K562 (cell line): ENCODE data around the gene SYS1. TPM values are rescaled to one million over a fixed set of nuclear protein-coding genes. Genes with fewer than 3 reads are reported as not detected.

ENCODE experiments used
- BACH1 ChIP-seq: fragments of 200-800 bp; sonication (Bioruptor generic); IDR thresholded peaks from 2 replicates; pipeline ENCODE4 v1.6.1; 2016; ENCODE audit warnings: missing genetic modification characterization, missing compliant biosample characterization
- KDM2B ChIP-seq: fragments of 250-450 bp; sonication (Bioruptor Pico); IDR thresholded peaks from 2 replicates; pipeline ENCODE4 v1.8.0; 2021; ENCODE audit warnings: mild to moderate bottlenecking, moderate library complexity
- KLF1 ChIP-seq: fragments of 450-650 bp; IDR thresholded peaks from 2 replicates; pipeline ENCODE4 v1.6.1; 2016; ENCODE audit warnings: missing genetic modification characterization, missing compliant biosample characterization
- LARP7 ChIP-seq: fragments of 450-650 bp; IDR thresholded peaks from 2 replicates; pipeline ENCODE4 v1.6.1; 2016
- SMARCE1 ChIP-seq: fragments of 450-650 bp; IDR thresholded peaks from 2 replicates; pipeline ENCODE4 v1.7.1; 2016; ENCODE audit warnings: mild to moderate bottlenecking
- SRSF7 ChIP-seq: fragments of 200-400 bp; formaldehyde crosslinking; optimal IDR thresholded peaks from 2 replicates; pipeline ENCODE3; 2017; ENCODE audit warnings: mild to moderate bottlenecking, low read depth, low read length
- TEAD2 ChIP-seq: fragments of 450-650 bp; IDR thresholded peaks from 2 replicates; pipeline ENCODE4 v1.6.1; 2016; ENCODE audit warnings: missing genetic modification characterization, control low read depth, missing compliant biosample characterization
- U2AF1 ChIP-seq: fragments of 200-400 bp; formaldehyde crosslinking; optimal IDR thresholded peaks from 2 replicates; pipeline ENCODE3; 2017; ENCODE audit warnings: mild to moderate bottlenecking, low read depth, low read length, moderate library complexity
- XRCC3 ChIP-seq: fragments of 450-650 bp; IDR thresholded peaks from 2 replicates; pipeline ENCODE4 v1.6.1; 2017; ENCODE audit warnings: mild to moderate bottlenecking, moderate library complexity
- ZNF561 ChIP-seq: fragments of 450-650 bp; formaldehyde crosslinking; conservative IDR thresholded peaks from 2 replicates; pipeline ENCODE4 v1.4.0; 2020; ENCODE audit warnings: mild to moderate bottlenecking, moderate library complexity
- polyA plus RNA-seq, 8 experiments: library from polyadenylated mRNA; depleted of rRNA in 4 of 8; stranded (reverse) in 5 of 8; unstranded in 3 of 8; fragments of >200 nt; fragmentation: Nextera tagmentation in 2 of 8; fragmentation: Illumina TruSeq in 1 of 8; extraction: Ambion mirVana in 2 of 8; extraction: Trizol in 1 of 8; gene quantifications; 2 replicates each; pipeline versions ENCODE4 v1.2.1 to v1.2.3, GENCODE V29; 2011 to 2014; ENCODE audit warnings: inconsistent platforms in 1 of 8, missing spikeins in 1 of 8
- total RNA-seq, 7 experiments: library from RNA; depleted of rRNA in 6 of 7; stranded (reverse); fragments of >200 nt in 6 of 7; fragmentation: Illumina TruSeq in 2 of 7; extraction: Trizol in 2 of 7; gene quantifications; 2 replicates each; pipeline versions ENCODE4 v1.2.1 to v1.2.3, GENCODE V29; 2011 to 2021; ENCODE audit warnings: low replicate concordance in 1 of 7
- TF ChIP-seq, protein P1 (sequence below), 2 experiments: fragments of 450-650 bp; IDR thresholded peaks; 2 replicates each; pipeline ENCODE4 v1.6.1; 2016; ENCODE audit warnings: mild to moderate bottlenecking in 2 of 2, borderline replicate concordance in 1 of 2, low read depth in 1 of 2, moderate library complexity in 1 of 2
- TF ChIP-seq, protein P2 (sequence below): fragments of 250-450 bp; sonication (Bioruptor Pico); IDR thresholded peaks from 2 replicates; pipeline ENCODE4 v1.8.0; 2022; ENCODE audit warnings: inconsistent platforms, mild to moderate bottlenecking, moderate library complexity, borderline replicate concordance
- TF ChIP-seq, protein P3 (sequence below): fragments of 450-650 bp; IDR thresholded peaks from 2 replicates; pipeline ENCODE4 v1.6.1; 2016; ENCODE audit warnings: borderline replicate concordance
- TF ChIP-seq, protein P4 (sequence below): sonication (generic); formaldehyde crosslinking; IDR thresholded peaks from 2 replicates; pipeline ENCODE4 v1.8.0; 2022; ENCODE audit warnings: mild to moderate bottlenecking, missing genetic modification reagents

SYS1 gene
- total and polyA plus RNA-seq, 9 of the 15 experiments (the other 6 are each of a cell fraction or from before 2014, with no cell fraction given), result 11.1 to 25.2 (median 17.5) TPM

DNA sequence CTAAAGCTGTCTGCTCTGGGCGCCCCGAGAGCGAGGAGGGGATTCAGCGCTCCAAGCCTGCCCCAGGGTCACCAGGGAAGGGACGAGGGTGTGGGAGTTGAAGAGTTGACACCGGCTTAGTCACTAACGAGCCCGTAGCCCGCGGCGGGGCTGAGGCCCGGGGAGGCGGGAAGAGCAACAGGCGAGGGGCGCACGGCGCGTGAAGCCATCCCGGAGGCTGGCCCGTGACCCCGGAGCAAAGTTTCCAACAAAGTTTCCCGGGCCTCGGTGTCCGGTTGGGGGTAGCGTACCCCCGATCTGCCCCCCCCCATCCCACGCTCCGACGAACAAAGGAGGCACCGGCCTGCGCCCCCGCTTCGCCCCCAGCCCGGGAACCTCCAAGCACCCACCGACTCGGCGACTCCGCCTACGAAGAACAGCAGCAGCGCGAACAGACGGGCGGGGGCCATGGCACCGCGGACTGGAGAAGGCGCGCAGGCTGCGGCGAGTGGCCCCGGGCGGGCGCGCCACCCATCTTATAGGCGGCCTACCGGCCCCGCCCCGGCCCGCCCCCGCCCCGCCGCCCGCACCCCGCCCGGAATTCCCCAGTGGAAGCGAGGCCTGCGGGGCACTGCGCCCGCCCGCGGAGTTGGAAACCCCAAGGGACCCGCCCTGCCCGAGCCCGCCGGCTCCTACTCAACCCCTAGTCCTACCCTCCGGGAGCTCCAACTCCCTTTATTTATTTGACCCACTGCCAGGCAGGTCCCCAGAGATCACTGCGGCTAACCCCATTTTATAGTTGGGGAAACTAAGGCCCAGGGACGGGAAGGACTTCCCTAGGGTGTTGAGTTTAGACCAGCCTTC lies 14.8 kb upstream of the SYS1 start, which contains the start of gene SDC4 (continued):
- TF ChIP-seq, protein P1, sequence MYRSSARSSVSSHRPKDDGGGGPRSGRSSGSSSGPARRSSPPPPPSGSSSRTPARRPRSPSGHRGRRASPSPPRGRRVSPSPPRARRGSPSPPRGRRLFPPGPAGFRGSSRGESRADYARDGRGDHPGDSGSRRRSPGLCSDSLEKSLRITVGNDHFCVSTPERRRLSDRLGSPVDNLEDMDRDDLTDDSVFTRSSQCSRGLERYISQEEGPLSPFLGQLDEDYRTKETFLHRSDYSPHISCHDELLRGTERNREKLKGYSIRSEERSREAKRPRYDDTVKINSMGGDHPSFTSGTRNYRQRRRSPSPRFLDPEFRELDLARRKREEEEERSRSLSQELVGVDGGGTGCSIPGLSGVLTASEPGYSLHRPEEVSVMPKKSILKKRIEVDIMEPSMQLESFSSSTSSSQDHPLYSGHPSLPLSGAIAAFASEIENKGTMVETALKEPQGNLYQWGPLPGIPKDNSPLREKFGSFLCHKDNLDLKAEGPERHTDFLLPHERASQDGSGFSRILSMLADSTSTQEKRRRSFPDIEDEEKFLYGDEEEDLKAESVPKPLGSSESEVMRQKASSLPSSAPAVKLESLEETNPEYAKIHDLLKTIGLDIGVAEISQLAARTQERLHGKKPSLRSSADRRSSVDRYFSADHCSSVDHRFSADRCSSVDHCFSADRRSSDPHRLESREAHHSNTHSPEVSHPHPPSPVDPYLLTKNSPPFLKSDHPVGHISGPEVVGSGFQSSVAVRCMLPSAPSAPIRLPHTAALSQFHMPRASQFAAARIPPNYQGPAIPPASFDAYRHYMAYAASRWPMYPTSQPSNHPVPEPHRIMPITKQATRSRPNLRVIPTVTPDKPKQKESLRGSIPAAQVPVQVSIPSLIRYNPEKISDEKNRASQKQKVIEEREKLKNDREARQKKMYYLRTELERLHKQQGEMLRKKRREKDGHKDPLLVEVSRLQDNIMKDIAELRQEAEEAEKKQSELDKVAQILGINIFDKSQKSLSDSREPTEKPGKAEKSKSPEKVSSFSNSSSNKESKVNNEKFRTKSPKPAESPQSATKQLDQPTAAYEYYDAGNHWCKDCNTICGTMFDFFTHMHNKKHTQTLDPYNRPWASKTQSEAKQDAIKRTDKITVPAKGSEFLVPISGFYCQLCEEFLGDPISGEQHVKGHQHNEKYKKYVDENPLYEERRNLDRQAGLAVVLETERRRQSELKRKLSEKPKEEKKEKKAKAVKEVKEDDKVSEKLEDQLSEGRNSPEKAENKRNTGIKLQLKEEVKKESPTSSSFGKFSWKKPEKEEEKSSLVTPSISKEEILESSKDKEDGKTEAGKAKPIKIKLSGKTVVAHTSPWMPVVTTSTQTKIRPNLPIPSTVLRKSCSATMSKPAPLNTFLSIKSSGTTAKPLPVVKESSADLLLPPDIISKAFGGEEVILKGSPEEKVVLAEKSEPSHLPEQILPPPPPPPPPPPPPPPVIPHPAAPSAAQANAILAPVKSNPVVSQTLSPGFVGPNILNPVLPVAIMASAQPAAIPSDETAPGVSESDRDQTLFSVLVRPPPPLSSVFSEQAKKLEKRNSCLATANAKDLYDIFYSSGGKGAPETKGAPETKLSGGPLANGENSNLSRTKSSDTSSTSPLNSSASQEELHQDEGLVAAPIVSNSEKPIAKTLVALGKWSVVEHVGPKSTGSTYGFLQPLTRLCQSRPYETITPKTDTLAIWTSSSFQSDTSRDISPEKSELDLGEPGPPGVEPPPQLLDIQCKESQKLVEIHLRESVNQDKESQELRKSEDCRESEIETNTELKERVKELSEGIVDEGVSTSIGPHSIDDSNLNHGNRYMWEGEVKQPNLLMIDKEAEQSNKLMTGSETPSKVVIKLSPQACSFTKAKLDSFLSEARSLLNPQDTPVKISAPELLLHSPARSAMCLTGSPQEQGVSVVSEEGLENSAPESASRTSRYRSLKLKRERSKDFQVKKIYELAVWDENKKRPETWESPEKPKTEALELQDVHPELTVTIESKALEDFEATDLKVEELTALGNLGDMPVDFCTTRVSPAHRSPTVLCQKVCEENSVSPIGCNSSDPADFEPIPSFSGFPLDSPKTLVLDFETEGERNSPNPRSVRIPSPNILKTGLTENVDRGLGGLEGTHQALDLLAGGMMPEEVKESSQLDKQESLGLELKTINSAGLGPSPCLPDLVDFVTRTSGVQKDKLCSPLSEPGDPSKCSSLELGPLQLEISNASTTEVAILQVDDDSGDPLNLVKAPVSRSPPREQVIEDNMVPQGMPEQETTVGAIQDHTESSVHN (IDR thresholded peaks at IDR 0.05; ENCODE audit: borderline replicate concordance in 1 of 2, low read depth in 1 of 2), result no peak
- no peak for TF ChIP-seq XRCC3
- TF ChIP-seq KLF1 (tag), result no peak
- no peak for TF ChIP-seq BACH1 (tag)
- no peak for TF ChIP-seq TEAD2 (tag)
- no peak for TF ChIP-seq LARP7
- TF ChIP-seq KDM2B (CRISPR knock-in tag), result peak; percentile 36; the same call in 1 of the 2 replicates
- TF ChIP-seq, protein P2, sequence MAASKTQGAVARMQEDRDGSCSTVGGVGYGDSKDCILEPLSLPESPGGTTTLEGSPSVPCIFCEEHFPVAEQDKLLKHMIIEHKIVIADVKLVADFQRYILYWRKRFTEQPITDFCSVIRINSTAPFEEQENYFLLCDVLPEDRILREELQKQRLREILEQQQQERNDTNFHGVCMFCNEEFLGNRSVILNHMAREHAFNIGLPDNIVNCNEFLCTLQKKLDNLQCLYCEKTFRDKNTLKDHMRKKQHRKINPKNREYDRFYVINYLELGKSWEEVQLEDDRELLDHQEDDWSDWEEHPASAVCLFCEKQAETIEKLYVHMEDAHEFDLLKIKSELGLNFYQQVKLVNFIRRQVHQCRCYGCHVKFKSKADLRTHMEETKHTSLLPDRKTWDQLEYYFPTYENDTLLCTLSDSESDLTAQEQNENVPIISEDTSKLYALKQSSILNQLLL (CRISPR knock-in tag), result no peak
- no peak for TF ChIP-seq SRSF7
- TF ChIP-seq, protein P3, sequence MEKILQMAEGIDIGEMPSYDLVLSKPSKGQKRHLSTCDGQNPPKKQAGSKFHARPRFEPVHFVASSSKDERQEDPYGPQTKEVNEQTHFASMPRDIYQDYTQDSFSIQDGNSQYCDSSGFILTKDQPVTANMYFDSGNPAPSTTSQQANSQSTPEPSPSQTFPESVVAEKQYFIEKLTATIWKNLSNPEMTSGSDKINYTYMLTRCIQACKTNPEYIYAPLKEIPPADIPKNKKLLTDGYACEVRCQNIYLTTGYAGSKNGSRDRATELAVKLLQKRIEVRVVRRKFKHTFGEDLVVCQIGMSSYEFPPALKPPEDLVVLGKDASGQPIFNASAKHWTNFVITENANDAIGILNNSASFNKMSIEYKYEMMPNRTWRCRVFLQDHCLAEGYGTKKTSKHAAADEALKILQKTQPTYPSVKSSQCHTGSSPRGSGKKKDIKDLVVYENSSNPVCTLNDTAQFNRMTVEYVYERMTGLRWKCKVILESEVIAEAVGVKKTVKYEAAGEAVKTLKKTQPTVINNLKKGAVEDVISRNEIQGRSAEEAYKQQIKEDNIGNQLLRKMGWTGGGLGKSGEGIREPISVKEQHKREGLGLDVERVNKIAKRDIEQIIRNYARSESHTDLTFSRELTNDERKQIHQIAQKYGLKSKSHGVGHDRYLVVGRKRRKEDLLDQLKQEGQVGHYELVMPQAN, result no peak
- peak; percentile 69 for TF ChIP-seq SMARCE1
- TF ChIP-seq ZNF561 (CRISPR knock-in tag), result no peak
- TF ChIP-seq U2AF1, result no peak
- TF ChIP-seq, protein P4, sequence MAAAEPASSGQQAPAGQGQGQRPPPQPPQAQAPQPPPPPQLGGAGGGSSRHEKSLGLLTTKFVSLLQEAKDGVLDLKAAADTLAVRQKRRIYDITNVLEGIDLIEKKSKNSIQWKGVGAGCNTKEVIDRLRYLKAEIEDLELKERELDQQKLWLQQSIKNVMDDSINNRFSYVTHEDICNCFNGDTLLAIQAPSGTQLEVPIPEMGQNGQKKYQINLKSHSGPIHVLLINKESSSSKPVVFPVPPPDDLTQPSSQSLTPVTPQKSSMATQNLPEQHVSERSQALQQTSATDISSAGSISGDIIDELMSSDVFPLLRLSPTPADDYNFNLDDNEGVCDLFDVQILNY (CRISPR knock-in tag), result no peak
